Keratinocyte (primary cell): ENCODE measurements around the gene UBE2V1.

Source experiments
- CTCF ChIP-seq, 3 experiments: IDR thresholded peaks in 1 of 3; conservative IDR thresholded peaks in 1 of 3; optimal IDR thresholded peaks in 1 of 3; 2 replicates in 2 of 3; 3 replicates in 1 of 3; pipeline versions ENCODE3 to v1.5.1; 2011; ENCODE audit warnings: low read length in 3 of 3, mild to moderate bottlenecking in 3 of 3, moderate library complexity in 2 of 3, control low read depth in 1 of 3, inconsistent platforms in 1 of 3; ENCODE audit not compliant: insufficient read depth in 2 of 3; ENCODE audit errors: extremely low read depth in 1 of 3
- EZH2 ChIP-seq: IDR thresholded peaks from one replicate; pipeline ENCODE4 v1.6.1; 2012; ENCODE audit warnings: inconsistent platforms, mild to moderate bottlenecking, low read length, moderate library complexity

- TF ChIP-seq CTCF (optimal IDR thresholded peaks at IDR 0.05 in 1 of 3, IDR thresholded peaks at IDR 0.05 in 1 of 3, conservative IDR thresholded peaks at IDR 0.05 in 1 of 3; ENCODE audit: extremely low read depth in 1 of 3, insufficient read depth in 2 of 3, low read length in 3 of 3) = no peak
- no peak for TF ChIP-seq EZH2
These were observed 47.7 kb downstream of the UBE2V1 start for GRCh38 chr20:50065325-50065615.
